Karpas-422 (cell line): ENCODE results near the gene PPTC7. TPM values are rescaled to one million over a fixed set of nuclear protein-coding genes. Genes with fewer than 3 reads are reported as not detected.

ENCODE experiments used
- DNase-seq: peaks from one replicate; pipeline ENCODE4 v3.0.0-alpha.2; 2015
- H2AFZ ChIP-seq: fragments of 200-600 bp; sonication (generic); 2 replicates; pipeline ENCODE4 v1.6.1; 2014; ENCODE audit warnings: antibody characterized with exemption, low read length, mixed read lengths
- H3K27ac ChIP-seq: fragments of 200-600 bp; sonication (generic); 2 replicates; pipeline ENCODE4 v1.5.1; 2014; ENCODE audit warnings: mild to moderate bottlenecking, low read length, moderate library complexity
- H3K27me3 ChIP-seq: fragments of 200-600 bp; sonication (generic); 2 replicates; pipeline ENCODE4 v1.6.1; 2014; ENCODE audit warnings: low read length, mixed read lengths
- H3K36me3 ChIP-seq: fragments of 200-600 bp; sonication (generic); 2 replicates; pipeline ENCODE4 v1.6.1; 2014; ENCODE audit warnings: low read length, mixed read lengths; ENCODE audit not compliant: insufficient read depth
- H3K4me1 ChIP-seq: fragments of 200-600 bp; sonication (generic); 2 replicates; pipeline ENCODE4 v1.6.1; 2014; ENCODE audit warnings: mild to moderate bottlenecking, low read length, mixed read lengths
- H3K4me2 ChIP-seq: fragments of 200-600 bp; sonication (generic); 2 replicates; pipeline ENCODE4 v1.6.1; 2014; ENCODE audit warnings: low read length, low read depth, mild to moderate bottlenecking; ENCODE audit not compliant: poor library complexity, severe bottlenecking
- H3K4me3 ChIP-seq: fragments of 200-600 bp; sonication (generic); 2 replicates; pipeline ENCODE4 v1.5.1; 2014; ENCODE audit warnings: mild to moderate bottlenecking, antibody characterized with exemption, low read length, mixed read lengths
- H3K79me2 ChIP-seq: fragments of 200-600 bp; sonication (generic); 2 replicates; pipeline ENCODE4 v1.6.1; 2014; ENCODE audit warnings: mild to moderate bottlenecking, low read length, mixed read lengths
- H3K9ac ChIP-seq: fragments of 200-600 bp; sonication (generic); 2 replicates; pipeline ENCODE4 v1.6.0; 2014; ENCODE audit warnings: low read length
- H3K9me2 ChIP-seq: fragments of 200-600 bp; sonication (generic), shearing (Covaris generic); replicated peaks from 2 replicates; pipeline ENCODE4 v1.6.0; 2014; ENCODE audit warnings: mild to moderate bottlenecking, low read length, moderate library complexity; ENCODE audit not compliant: insufficient read depth
- H3K9me3 ChIP-seq: fragments of 300-700, 200-600 bp; sonication (generic); 2 replicates; pipeline ENCODE4 v1.6.1; 2014; ENCODE audit warnings: low read length, mixed read lengths
- H4K20me1 ChIP-seq: fragments of 200-600 bp; sonication (generic); 2 replicates; pipeline ENCODE4 v1.6.1; 2014; ENCODE audit warnings: mild to moderate bottlenecking, antibody characterized with exemption, low read length, low read depth; ENCODE audit not compliant: insufficient read depth
- total RNA-seq: library from RNA; depleted of rRNA; stranded (reverse); fragments of >200 nt; shearing (Covaris generic); gene quantifications from 2 replicates; pipeline ENCODE4 v1.2.3, GENCODE V29; 2014; ENCODE audit warnings: low replicate concordance

The PPTC7 gene
- total RNA-seq, 1 experiment from 2014 or later: 27.4 TPM

DNA sequence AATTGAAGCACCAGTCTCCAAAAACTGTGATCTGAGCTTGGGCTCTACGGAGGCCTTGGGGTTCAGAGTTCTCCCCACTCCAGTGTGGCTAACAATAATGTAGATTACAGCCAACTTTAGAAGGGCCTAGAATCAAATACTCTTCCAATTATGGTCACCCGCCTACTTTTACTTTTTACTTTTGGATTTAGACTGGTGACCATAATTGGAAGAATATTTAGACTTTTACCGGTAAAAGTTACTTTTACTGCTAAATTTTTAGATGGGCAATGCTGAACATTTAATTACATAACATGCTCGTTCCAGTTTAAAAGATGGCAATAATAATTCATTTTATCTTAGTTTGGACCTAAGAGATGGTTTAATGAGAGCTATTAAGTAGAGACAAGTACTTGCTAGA is 39.2 kb downstream of the PPTC7 start:
- peaks cover 38% of the 10 kb centered on the region for H3K36me3 ChIP-seq
- H3K4me1 ChIP-seq: peaks cover 30% of the 10 kb centered on the region
- no peak overlapping the region for H3K9ac ChIP-seq
- no peaks in the 10 kb centered on the region for H3K9me2 ChIP-seq
- H3K9me3 ChIP-seq: no peaks in the 10 kb centered on the region
- H3K79me2 ChIP-seq: peaks cover 81% of the 10 kb centered on the region
- no peak overlapping the region for H2AFZ ChIP-seq
- no peak overlapping the region for H3K27ac ChIP-seq
- DNase-seq: no peak
- H4K20me1 ChIP-seq: peaks cover 2% of the 10 kb centered on the region; the same call in 1 of the 2 replicates
- no peak overlapping the region for H3K4me3 ChIP-seq
- H3K4me2 ChIP-seq: no peak overlapping the region
- H3K27me3 ChIP-seq: no peaks in the 10 kb centered on the region

- DNase-seq: no peak
- H4K20me1 ChIP-seq: peaks cover 2% of the 10 kb centered on the region; the same call in 1 of the 2 replicates
- no peaks in the 10 kb centered on the region for H3K9me3 ChIP-seq
- H3K27ac ChIP-seq: no peak overlapping the region
- H3K9me2 ChIP-seq: no peaks in the 10 kb centered on the region
- H3K9ac ChIP-seq: no peak overlapping the region
- H3K27me3 ChIP-seq: no peaks in the 10 kb centered on the region
- peaks cover 35% of the 10 kb centered on the region for H3K4me1 ChIP-seq
- no peak overlapping the region for H3K4me3 ChIP-seq
- H3K4me2 ChIP-seq: no peak overlapping the region
- H3K36me3 ChIP-seq: peaks cover 40% of the 10 kb centered on the region
- H3K79me2 ChIP-seq: peaks cover 79% of the 10 kb centered on the region
- H2AFZ ChIP-seq: no peak overlapping the region
Measured at GRCh38 chr12:110543252-110543959, 39.7 kb downstream of the PPTC7 start.

- H3K36me3 ChIP-seq: peaks cover 48% of the 10 kb centered on the region
- DNase-seq: no peak
- peak overlapping the region; percentile 19 for H3K4me2 ChIP-seq
- peaks cover 69% of the 10 kb centered on the region for H3K4me1 ChIP-seq
- H3K79me2 ChIP-seq: peaks cover 76% of the 10 kb centered on the region
- H3K9ac ChIP-seq: no peak overlapping the region
- no peak overlapping the region for H3K4me3 ChIP-seq
- H3K9me3 ChIP-seq: no peaks in the 10 kb centered on the region
- H3K27me3 ChIP-seq: no peaks in the 10 kb centered on the region
- H3K27ac ChIP-seq: peak overlapping the region; percentile 65
- H3K9me2 ChIP-seq: no peaks in the 10 kb centered on the region
- H4K20me1 ChIP-seq: no peaks in the 10 kb centered on the region
- no peak overlapping the region for H2AFZ ChIP-seq
Measured at GRCh38 chr12:110540048-110540447, 43.1 kb downstream of the PPTC7 start.

- H3K9ac ChIP-seq: no peak overlapping the region
- H3K79me2 ChIP-seq: peaks cover 80% of the 10 kb centered on the region
- no peak overlapping the region for H2AFZ ChIP-seq
- peak overlapping the region; percentile 65 for H3K27ac ChIP-seq
- H3K9me3 ChIP-seq: no peaks in the 10 kb centered on the region
- no peaks in the 10 kb centered on the region for H3K9me2 ChIP-seq
- H3K27me3 ChIP-seq: no peaks in the 10 kb centered on the region
- no peaks in the 10 kb centered on the region for H4K20me1 ChIP-seq
- peaks cover 79% of the 10 kb centered on the region for H3K4me1 ChIP-seq
- H3K36me3 ChIP-seq: peaks cover 45% of the 10 kb centered on the region
- no peak for DNase-seq
- H3K4me3 ChIP-seq: no peak overlapping the region
- peak overlapping the region; percentile 3 for H3K4me2 ChIP-seq
Measured at GRCh38 chr12:110538869-110539622, 44.1 kb downstream of the PPTC7 start.

DNA sequence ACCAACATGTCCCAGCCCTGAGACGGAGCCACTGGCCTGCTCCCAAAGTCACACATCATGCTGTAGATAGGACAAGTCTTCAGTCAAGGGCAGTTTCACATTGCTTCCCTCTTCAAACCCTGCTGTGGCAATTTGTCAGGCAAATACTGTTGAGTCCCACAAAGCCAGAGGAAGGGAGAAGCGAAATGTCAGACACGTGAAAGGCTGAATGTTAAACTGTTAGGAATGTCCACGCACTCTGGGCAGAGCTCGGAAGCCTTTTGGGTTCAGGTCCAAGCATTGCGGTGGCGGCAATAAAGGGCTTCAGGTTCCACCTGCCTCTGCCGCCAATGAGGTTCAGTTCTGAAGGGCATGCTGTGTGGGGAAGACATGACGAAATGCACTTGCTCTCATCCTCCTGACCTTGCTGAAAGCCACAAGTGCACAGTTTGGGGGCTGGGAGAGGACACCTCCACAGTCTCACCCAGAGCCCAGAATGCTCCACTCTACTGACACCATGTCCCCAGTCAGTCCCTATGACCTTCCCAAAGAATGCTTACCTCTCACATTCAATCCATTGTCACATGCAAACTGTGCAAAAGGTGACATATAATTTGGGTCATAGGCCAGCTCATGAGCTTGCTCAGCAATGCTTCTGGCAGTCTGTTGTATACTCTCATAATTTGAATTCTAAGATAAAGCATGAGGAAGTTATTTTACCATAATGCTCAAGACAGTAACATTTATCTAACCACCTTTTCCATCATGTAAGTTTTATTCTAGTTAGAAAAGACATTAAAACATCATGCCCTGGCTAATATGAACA is 45.3 kb downstream of the PPTC7 start:
- H3K4me3 ChIP-seq: no peak overlapping the region
- peak overlapping the region; percentile 65 for H3K27ac ChIP-seq
- H3K9ac ChIP-seq: no peak overlapping the region; the same call in 1 of the 2 replicates
- H3K27me3 ChIP-seq: no peaks in the 10 kb centered on the region
- no peaks in the 10 kb centered on the region for H4K20me1 ChIP-seq
- no peak overlapping the region for H2AFZ ChIP-seq
- H3K9me2 ChIP-seq: no peaks in the 10 kb centered on the region
- H3K4me1 ChIP-seq: peaks cover 91% of the 10 kb centered on the region
- peaks cover 35% of the 10 kb centered on the region for H3K36me3 ChIP-seq
- DNase-seq: no peak
- no peaks in the 10 kb centered on the region for H3K9me3 ChIP-seq
- H3K4me2 ChIP-seq: peak overlapping the region; percentile 25
- peaks cover 76% of the 10 kb centered on the region for H3K79me2 ChIP-seq

- H3K9me2 ChIP-seq: no peaks in the 10 kb centered on the region
- peaks cover 68% of the 10 kb centered on the region for H3K79me2 ChIP-seq
- H4K20me1 ChIP-seq: no peaks in the 10 kb centered on the region
- peak overlapping the region; percentile 25 for H3K4me2 ChIP-seq
- peaks cover 32% of the 10 kb centered on the region for H3K36me3 ChIP-seq
- H3K9ac ChIP-seq: no peak overlapping the region
- H3K27ac ChIP-seq: peak overlapping the region; percentile 65
- no peak for DNase-seq
- no peak overlapping the region for H2AFZ ChIP-seq
- H3K4me3 ChIP-seq: no peak overlapping the region
- H3K4me1 ChIP-seq: peaks cover 98% of the 10 kb centered on the region
- H3K27me3 ChIP-seq: no peaks in the 10 kb centered on the region
- H3K9me3 ChIP-seq: no peaks in the 10 kb centered on the region
Measured at GRCh38 chr12:110536834-110537604, 46.1 kb downstream of the PPTC7 start.

- H3K4me3 ChIP-seq: no peak overlapping the region
- DNase-seq: no peak
- H3K4me2 ChIP-seq: peak overlapping the region; percentile 52
- H3K27me3 ChIP-seq: no peaks in the 10 kb centered on the region
- H3K9me3 ChIP-seq: no peaks in the 10 kb centered on the region
- H3K36me3 ChIP-seq: peaks cover 35% of the 10 kb centered on the region
- no peak overlapping the region for H3K9ac ChIP-seq
- no peaks in the 10 kb centered on the region for H3K9me2 ChIP-seq
- H3K4me1 ChIP-seq: peaks cover 98% of the 10 kb centered on the region
- H2AFZ ChIP-seq: no peak overlapping the region
- peaks cover 56% of the 10 kb centered on the region for H3K79me2 ChIP-seq
- H3K27ac ChIP-seq: peak overlapping the region; percentile 94
- no peaks in the 10 kb centered on the region for H4K20me1 ChIP-seq
Measured at GRCh38 chr12:110534811-110535210, 48.3 kb downstream of the PPTC7 start.
